Activated CD8-positive, alpha-beta T cell treated with anti-CD3 and anti-CD28 coated beads for 36 hours (primary cell): ENCODE results near the gene ZNF3. TPM values are rescaled to one million over a fixed set of nuclear protein-coding genes. Genes with fewer than 3 reads are reported as not detected.

ENCODE experiments used
- ATAC-seq: fragments of 200-7000 bp; cut with Tn5 transposase; one replicate; pipeline ENCODE4 v1.10.0; 2021; ENCODE audit warnings: mild to moderate bottlenecking, moderate library complexity
- CTCF ChIA-PET: fragments of 350-600 bp; sonication (Branson Sonifier 250); formaldehyde crosslinking; loops from one replicate; lab custom pipeline; 2021; ENCODE audit warnings: antibody characterized with exemption; lab: Charles Lee
- POLR2A ChIA-PET: fragments of 350-600 bp; sonication (Branson Sonifier 250); formaldehyde crosslinking; loops from one replicate; lab custom pipeline; 2021; ENCODE audit warnings: antibody characterized with exemption; lab: Charles Lee
- DNase-seq: peaks from one replicate; pipeline ENCODE4 v3.0.0-alpha.2; 2020
- H3K27ac Mint-ChIP-seq: one replicate; pipeline ENCODE4 v1.8.0; 2021; ENCODE audit warnings: mild to moderate bottlenecking, mixed read lengths
- H3K27me3 Mint-ChIP-seq: one replicate; pipeline ENCODE4 v1.8.0; 2021; ENCODE audit warnings: mixed read lengths
- H3K36me3 Mint-ChIP-seq: one replicate; pipeline ENCODE4 v1.8.0; 2021; ENCODE audit warnings: low read depth, mixed read lengths
- H3K4me1 Mint-ChIP-seq: one replicate; pipeline ENCODE4 v1.8.0; 2021; ENCODE audit warnings: low read depth, mixed read lengths
- H3K4me3 Mint-ChIP-seq: one replicate; pipeline ENCODE4 v1.8.0; 2021; ENCODE audit warnings: mild to moderate bottlenecking, moderate library complexity, mixed read lengths
- H3K9me3 Mint-ChIP-seq: one replicate; pipeline ENCODE4 v1.8.0; 2021; ENCODE audit warnings: mixed read lengths
- CTCF ChIP-seq: fragments of 200-600 bp; IDR thresholded peaks from one replicate; pipeline ENCODE4 v1.8.0; 2022; ENCODE audit warnings: antibody characterized with exemption, mild to moderate bottlenecking
- intact Hi-C: fragments of 100-400 bp; cut with micrococcal nuclease; formaldehyde crosslinking; loops from one replicate; pipeline ENCODE4 v1.10.0; 2022
- total RNA-seq, 2 experiments: library from RNA; stranded (reverse); gene quantifications; one replicate each; pipeline ENCODE4 v1.2.3, GENCODE V29; 2021

Gene ZNF3
- total RNA-seq, 2 experiments from 2014 or later, result 16.4 to 18.9 TPM

- POLR2A ChIA-PET, result interaction anchor here (1.2 kb wide), 1 partner anchor 10 kb away, joined by 5 read pairs; no protein-coding TSS in a partner anchor
- intact Hi-C loops, result no loop called here
Observed at GRCh38 chr7:100065452-100066186, 15.9 kb downstream of the ZNF3 start.

GRCh38 chr7:100064162-100064561 is 17.4 kb downstream of the ZNF3 start:
- H3K9me3 Mint-ChIP-seq, result no peaks in the 10 kb centered on the region
- H3K36me3 Mint-ChIP-seq, result peaks cover 28% of the 10 kb centered on the region
- POLR2A ChIA-PET, result interaction anchor here (0.6 to 1.1 kb wide), 3 partner anchors 11 to 13 kb away, joined by 3 to 4 read pairs (median 3); no protein-coding TSS in a partner anchor
- DNase-seq (no peak), ATAC-seq (no peak)
- intact Hi-C loops, result no loop called here
- no peak for TF ChIP-seq CTCF
- H3K4me1 Mint-ChIP-seq, result no peaks in the 10 kb centered on the region
- H3K27me3 Mint-ChIP-seq, result no peaks in the 10 kb centered on the region
- CTCF ChIA-PET, result interaction anchor here (1.0 to 1.7 kb wide), 3 partner anchors 12 to 74 kb away, joined by 3 to 6 read pairs (median 3); no protein-coding TSS in a partner anchor
- H3K4me3 Mint-ChIP-seq, result no peak overlapping the region
- H3K27ac Mint-ChIP-seq, result no peak overlapping the region

More at GRCh38 chr7:100065452-100066186, 15.9 kb downstream of the ZNF3 start:
- CTCF ChIA-PET, result no interaction called here
- Mint-ChIP-seq H3K27ac (no peak overlapping the region), H3K9me3 (peaks cover 5% of the 10 kb centered on the region), H3K4me1 (no peaks in the 10 kb centered on the region), H3K27me3 (no peaks in the 10 kb centered on the region), H3K36me3 (peaks cover 36% of the 10 kb centered on the region), H3K4me3 (no peak overlapping the region)
- DNase-seq, result no peak
- no peak for TF ChIP-seq CTCF
- ATAC-seq, result no peak

- ChIA-PET POLR2A (interaction anchor here (0.6 to 1.1 kb wide), 3 partner anchors 11 to 37 kb away, joined by 3 to 4 read pairs (median 3); no protein-coding TSS in a partner anchor), CTCF (interaction anchor here (1.0 to 1.7 kb wide), 3 partner anchors 11 to 73 kb away, joined by 3 to 6 read pairs (median 3); no protein-coding TSS in a partner anchor)
- H3K4me3 Mint-ChIP-seq, result no peak overlapping the region
- H3K9me3 Mint-ChIP-seq, result no peaks in the 10 kb centered on the region
- H3K27ac Mint-ChIP-seq, result no peak overlapping the region
- H3K36me3 Mint-ChIP-seq, result peaks cover 28% of the 10 kb centered on the region
- TF ChIP-seq CTCF, result no peak
- intact Hi-C loops, result no loop called here
- no peaks in the 10 kb centered on the region for H3K27me3 Mint-ChIP-seq
- DNase-seq (no peak), ATAC-seq (no peak)
- H3K4me1 Mint-ChIP-seq, result no peaks in the 10 kb centered on the region
Observed at GRCh38 chr7:100063376-100063775, 18.1 kb downstream of the ZNF3 start.

GRCh38 chr7:100061518-100062193 is 19.9 kb downstream of the ZNF3 start:
- DNase-seq (no peak), ATAC-seq (no peak)
- Mint-ChIP-seq H3K4me1 (no peaks in the 10 kb centered on the region), H3K27me3 (no peaks in the 10 kb centered on the region), H3K9me3 (no peaks in the 10 kb centered on the region), H3K4me3 (no peak overlapping the region), H3K36me3 (peaks cover 19% of the 10 kb centered on the region), H3K27ac (no peak overlapping the region)
- ChIA-PET POLR2A (interaction anchor here (0.6 to 1.0 kb wide), 2 partner anchors 12 to 19 kb away, joined by 3 read pairs; partner anchors contain the start of gene ZSCAN21), CTCF (interaction anchor here (1.2 kb wide), 1 partner anchor 69 kb away, joined by 3 read pairs; no protein-coding TSS in a partner anchor)
- intact Hi-C loops, result no loop called here
- no peak for TF ChIP-seq CTCF
